Measurements from ENCODE around the gene KCNK7. TPM values are rescaled to one million over a fixed set of nuclear protein-coding genes. Genes with fewer than 3 reads are reported as not detected.

KCNK7 gene
- total RNA-seq, 1 experiment from 2014 or later: 0.69 TPM

- H3K36me3 ChIP-seq (ENCODE audit: control insufficient read depth, insufficient read depth, low read length): peaks cover 6% of the 10 kb centered on the region
- H3K27ac ChIP-seq (ENCODE audit: low read length): no peak overlapping the region
- H3K27me3 ChIP-seq (ENCODE audit: control insufficient read depth, insufficient read depth, low read length): no peaks in the 10 kb centered on the region
- ChIA-PET CTCF (no interaction called here), POLR2A (interaction anchor here (0.5 kb wide), 1 partner anchor 14 kb away, joined by 5 read pairs; no protein-coding TSS in a partner anchor)
- no peaks in the 10 kb centered on the region for H3K9me3 ChIP-seq (ENCODE audit: control insufficient read depth, insufficient read depth, low read depth, low read length)
- H3K4me3 ChIP-seq (ENCODE audit: low read depth in 2 of 2, low read length in 2 of 2): no peak overlapping the region
- no TSS peak for BruUV-seq (replicated peaks)
- intact Hi-C loops (cut with micrococcal nuclease; ENCODE audit: unreplicated experiment) (no loop called here), in situ Hi-C loops (cut with HindIII; ENCODE audit: low pct_unique_long_range_greater_than_20kb, low sequenced_read_pairs) (no loop called here)
- TF ChIP-seq TCF7L2 (IDR thresholded peaks at IDR 0.05; ENCODE audit: low read depth, low read length) (no peak), CTCF (IDR thresholded peaks at IDR 0.05) (no peak)
- ATAC-seq (no peak), DNase-seq (ENCODE audit: low read depth, low spot score) (no peak)
- H3K4me1 ChIP-seq (ENCODE audit: control insufficient read depth, insufficient read depth, low read length): peaks cover 21% of the 10 kb centered on the region
Measured at GRCh38 chr11:65590240-65590738, 5.3 kb downstream of the KCNK7 start.

- Histone ChIP-seq H3K36me3 (ENCODE audit: control insufficient read depth, insufficient read depth, low read length) (peaks cover 6% of the 10 kb centered on the region), H3K4me1 (ENCODE audit: control insufficient read depth, insufficient read depth, low read length) (peaks cover 17% of the 10 kb centered on the region), H3K27me3 (ENCODE audit: control insufficient read depth, insufficient read depth, low read length) (no peaks in the 10 kb centered on the region), H3K27ac (ENCODE audit: low read length) (no peak overlapping the region), H3K4me3 (ENCODE audit: low read depth in 2 of 2, low read length in 2 of 2) (no peak overlapping the region), H3K9me3 (ENCODE audit: control insufficient read depth, insufficient read depth, low read depth, low read length) (no peaks in the 10 kb centered on the region)
- TF ChIP-seq POLR2AphosphoS5 (IDR thresholded peaks at IDR 0.05; ENCODE audit: low read depth, low read length) (no peak), TCF7L2 (IDR thresholded peaks at IDR 0.05; ENCODE audit: low read depth, low read length) (no peak), SIN3A (IDR thresholded peaks at IDR 0.05; ENCODE audit: borderline replicate concordance, insufficient read depth, low read depth, low read length) (no peak), REST (IDR thresholded peaks at IDR 0.05; ENCODE audit: insufficient read depth in 1 of 2, low read depth in 2 of 2, low read length in 1 of 2) (no peak)
- DNase-seq (ENCODE audit: low read depth, low spot score): no peak
- intact Hi-C loops (cut with micrococcal nuclease; ENCODE audit: unreplicated experiment): no loop called here
- in situ Hi-C loops (cut with HindIII; ENCODE audit: low pct_unique_long_range_greater_than_20kb, low sequenced_read_pairs): no loop called here
- ATAC-seq: no peak
- POLR2A ChIA-PET: interaction anchor here (0.5 kb wide), 1 partner anchor 15 kb away, joined by 5 read pairs; no protein-coding TSS in a partner anchor
- no TSS peak for BruUV-seq (replicated peaks)
- CTCF ChIA-PET: interaction anchor here (0.5 kb wide), 1 partner anchor 71 kb away, joined by 11 read pairs; no protein-coding TSS in a partner anchor
Measured at GRCh38 chr11:65589444-65590239, 6.0 kb downstream of the KCNK7 start.

All from Panc1 (cell line).